ACC112 (cell line): Measurements from ENCODE around the gene HOXA9.

Source experiments
- H2AFZ ChIP-seq: fragments of 200-600 bp; sonication (generic); one replicate; pipeline ENCODE4 v1.6.0; 2017; ENCODE audit warnings: antibody characterized with exemption, low read length; ENCODE audit not compliant: unreplicated experiment
- H3K27ac ChIP-seq: fragments of 200-600 bp; sonication (generic); 2 replicates; pipeline ENCODE4 v1.5.1; 2014; ENCODE audit warnings: low read depth, mild to moderate bottlenecking, antibody characterized with exemption, low read length, moderate library complexity
- H3K27me3 ChIP-seq: fragments of 200-600 bp; sonication (generic); 2 replicates; pipeline ENCODE4 v1.6.1; 2014; ENCODE audit warnings: mild to moderate bottlenecking, antibody characterized with exemption, low read length, moderate library complexity, mixed read lengths; ENCODE audit not compliant: insufficient read depth
- H3K36me3 ChIP-seq: fragments of 200-600 bp; sonication (generic); 2 replicates; pipeline ENCODE4 v1.6.1; 2016; ENCODE audit warnings: mild to moderate bottlenecking, antibody characterized with exemption, low read length, moderate library complexity, mixed read lengths; ENCODE audit not compliant: insufficient read depth
- H3K4me1 ChIP-seq: fragments of 200-600 bp; sonication (generic); one replicate; pipeline ENCODE4 v1.6.1; 2016; ENCODE audit warnings: low read length, mixed read lengths; ENCODE audit not compliant: insufficient read depth, unreplicated experiment, control insufficient read depth
- H3K4me3 ChIP-seq: fragments of 200-600 bp; sonication (generic); 2 replicates; pipeline ENCODE4 v1.5.1; 2014; ENCODE audit warnings: mild to moderate bottlenecking, low read depth, low read length
- H3K79me2 ChIP-seq: fragments of 200-600 bp; sonication (generic); one replicate; pipeline ENCODE4 v1.6.0; 2016; ENCODE audit warnings: low read length; ENCODE audit not compliant: control insufficient read depth, unreplicated experiment, insufficient read depth

Gene HOXA9

DNA sequence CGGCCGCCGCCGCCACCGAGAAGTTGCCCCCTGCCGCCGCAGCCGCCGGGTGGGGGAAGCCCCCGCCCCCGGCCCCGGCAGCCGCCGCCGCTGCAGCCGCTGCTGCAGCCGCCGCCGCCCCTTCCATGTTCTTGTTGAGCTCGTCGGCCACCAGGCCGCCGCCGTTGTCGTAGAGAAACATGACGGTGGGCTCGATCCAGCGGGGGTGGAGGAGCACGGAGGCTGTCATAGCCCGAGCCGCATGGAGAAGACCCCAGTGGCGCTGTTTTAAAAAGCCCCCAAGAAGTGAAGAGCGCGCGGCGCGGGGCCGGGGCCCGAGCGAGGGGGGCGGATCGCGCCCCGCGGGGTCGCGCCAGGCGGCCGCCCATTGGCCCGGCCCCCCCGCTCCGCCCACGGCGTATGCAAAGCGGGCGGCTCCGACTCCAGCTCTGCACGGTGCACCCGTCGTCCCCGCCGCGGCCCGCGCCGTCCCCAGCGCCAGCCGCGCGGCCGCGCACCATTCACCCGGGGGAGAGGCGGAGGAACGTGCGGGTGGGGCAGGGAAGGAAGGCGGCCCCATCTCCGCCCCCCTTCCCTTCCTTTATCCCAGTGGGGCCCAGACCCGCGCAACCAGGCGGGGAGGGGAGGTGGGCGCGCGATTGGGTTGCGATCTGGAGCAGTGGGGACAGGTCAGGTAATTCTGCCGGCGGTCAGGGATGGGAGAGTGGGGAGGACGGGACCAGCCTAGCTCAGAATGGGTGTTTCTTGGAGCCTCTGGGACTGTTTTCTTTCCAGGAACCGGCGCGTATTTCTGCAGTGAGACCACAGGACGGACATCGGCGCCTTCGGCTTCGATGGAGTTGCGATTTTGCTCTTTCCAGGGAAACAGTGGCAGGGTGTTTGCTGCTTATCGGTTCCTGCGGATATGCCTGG is 34.8 kb upstream of the HOXA9 start, which contains the start of gene HOXA13:
HOXA13 (minus strand) TSS at position 243 of the 912 bp plus-strand sequence; CDS start at position 229, 14 bp downstream.
- Histone ChIP-seq H2AFZ (peak within 1 kb of the TSS; percentile 39), H3K27ac (no peak within 1 kb of the TSS), H3K4me1 (peaks cover 5% of the 10 kb centered on the region), H3K36me3 (no peaks in the 10 kb centered on the region), H3K79me2 (no peaks in the 10 kb centered on the region), H3K4me3 (peak within 1 kb of the TSS; percentile 75), H3K27me3 (peaks cover 93% of the 10 kb centered on the region)

DNA sequence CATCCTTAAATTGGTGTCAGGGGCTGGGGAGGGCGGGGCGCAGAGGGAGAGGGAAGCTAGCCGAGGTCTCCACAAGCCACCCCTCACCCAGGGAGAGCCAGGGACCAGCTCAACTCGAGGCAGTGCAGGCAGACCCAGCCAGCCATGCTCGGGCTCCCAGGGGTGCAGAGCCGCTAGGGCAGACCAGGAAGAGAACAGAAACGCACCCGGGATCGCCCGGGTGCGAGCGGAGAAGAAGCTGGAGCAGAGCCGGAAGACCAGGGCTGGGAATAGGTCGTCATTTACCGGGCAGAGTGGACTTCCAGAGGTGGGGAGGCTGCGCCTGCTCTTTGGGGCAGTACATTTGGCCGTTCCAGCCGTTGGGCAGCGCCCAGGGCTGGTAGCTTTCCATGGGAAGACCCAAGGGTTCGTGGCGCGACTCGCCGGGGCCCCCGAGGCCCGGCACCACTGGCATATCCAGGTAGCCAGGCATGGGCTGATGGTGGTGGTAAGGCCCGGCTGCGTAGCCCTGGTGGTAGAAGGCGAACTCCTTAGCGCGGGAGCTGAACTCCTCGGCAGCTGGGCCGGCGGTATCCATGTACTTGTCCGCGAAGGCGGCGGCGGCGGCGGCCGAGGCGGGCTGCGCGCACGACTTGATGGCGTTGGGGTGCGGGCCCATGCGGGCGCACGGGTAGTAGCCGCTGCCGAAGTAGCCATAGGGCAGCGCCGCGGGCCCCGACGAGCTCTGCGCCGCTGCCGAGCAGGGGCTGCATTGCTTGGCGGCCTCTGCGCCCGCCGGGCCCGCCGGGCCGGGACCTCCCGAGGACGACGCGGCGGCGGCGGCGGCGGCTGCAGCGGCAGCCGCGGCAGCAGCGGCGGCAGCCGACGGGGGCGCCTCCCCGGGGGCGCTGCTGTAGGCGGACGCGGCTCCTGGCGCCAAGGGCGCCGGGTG is 33.8 kb upstream of the HOXA9 start:
- H3K27ac ChIP-seq, result no peak overlapping the region
- H2AFZ ChIP-seq, result no peak overlapping the region
- H3K4me1 ChIP-seq, result no peaks in the 10 kb centered on the region
- H3K27me3 ChIP-seq, result peaks cover 93% of the 10 kb centered on the region
- H3K79me2 ChIP-seq, result no peaks in the 10 kb centered on the region
- no peaks in the 10 kb centered on the region for H3K36me3 ChIP-seq
- H3K4me3 ChIP-seq, result peak overlapping the region; percentile 25; the same call in 1 of the 2 replicates

GRCh38 chr7:27198138-27198841 is 33.0 kb upstream of the HOXA9 start:
- no peaks in the 10 kb centered on the region for H3K79me2 ChIP-seq

DNA sequence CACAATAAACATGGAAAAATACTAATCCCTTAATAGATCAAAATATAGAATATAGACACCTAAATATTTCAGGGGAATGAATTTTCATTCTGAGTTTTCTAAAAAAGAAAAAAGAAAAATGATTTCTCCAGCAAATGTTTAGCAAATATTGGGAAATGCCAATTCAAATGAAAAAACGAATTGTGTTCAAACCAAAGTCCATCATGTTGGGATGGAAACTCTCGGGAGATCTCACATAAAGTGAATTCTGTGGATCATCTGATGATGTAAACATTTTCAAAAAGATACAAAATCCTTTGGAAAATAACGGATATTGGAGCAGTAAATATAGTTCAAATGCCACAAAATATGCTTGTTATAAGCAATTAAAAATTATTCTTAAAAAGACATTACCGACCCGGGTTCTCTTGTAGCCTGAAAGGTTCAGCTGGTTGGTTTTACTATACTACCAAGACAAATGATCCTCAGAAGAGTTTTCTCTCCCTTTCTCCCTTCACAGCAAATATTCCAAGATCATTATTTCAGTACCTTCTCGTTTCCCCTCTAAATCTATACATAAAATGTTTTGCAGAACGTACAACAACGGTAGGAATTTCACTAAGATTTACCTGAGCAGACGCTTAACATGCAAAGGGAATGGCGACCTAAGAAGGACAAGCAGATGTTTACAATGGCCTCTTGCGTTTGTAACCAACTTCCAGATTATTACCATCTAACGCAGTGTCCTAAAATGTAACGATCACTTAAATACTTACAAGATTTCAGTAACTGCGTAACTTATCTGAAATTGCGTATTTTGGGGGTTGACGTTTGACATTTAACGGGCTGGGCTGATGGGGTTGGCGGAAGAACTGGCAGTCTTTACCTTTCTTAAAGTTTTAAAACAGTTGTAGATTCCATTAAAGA is 32.1 kb upstream of the HOXA9 start:
- no peak overlapping the region for H2AFZ ChIP-seq
- no peak overlapping the region for H3K4me3 ChIP-seq
- H3K27ac ChIP-seq, result no peak overlapping the region
- H3K4me1 ChIP-seq, result no peaks in the 10 kb centered on the region
- H3K36me3 ChIP-seq, result no peaks in the 10 kb centered on the region
- no peaks in the 10 kb centered on the region for H3K79me2 ChIP-seq
- peaks cover 94% of the 10 kb centered on the region for H3K27me3 ChIP-seq

More at GRCh38 chr7:27198138-27198841, 33.0 kb upstream of the HOXA9 start:
- no peaks in the 10 kb centered on the region for H3K36me3 ChIP-seq
- H3K27me3 ChIP-seq, result peaks cover 93% of the 10 kb centered on the region
- no peak overlapping the region for H2AFZ ChIP-seq
- no peaks in the 10 kb centered on the region for H3K4me1 ChIP-seq
- no peak overlapping the region for H3K27ac ChIP-seq
- peak overlapping the region; percentile 25; the same call in 1 of the 2 replicates for H3K4me3 ChIP-seq

DNA sequence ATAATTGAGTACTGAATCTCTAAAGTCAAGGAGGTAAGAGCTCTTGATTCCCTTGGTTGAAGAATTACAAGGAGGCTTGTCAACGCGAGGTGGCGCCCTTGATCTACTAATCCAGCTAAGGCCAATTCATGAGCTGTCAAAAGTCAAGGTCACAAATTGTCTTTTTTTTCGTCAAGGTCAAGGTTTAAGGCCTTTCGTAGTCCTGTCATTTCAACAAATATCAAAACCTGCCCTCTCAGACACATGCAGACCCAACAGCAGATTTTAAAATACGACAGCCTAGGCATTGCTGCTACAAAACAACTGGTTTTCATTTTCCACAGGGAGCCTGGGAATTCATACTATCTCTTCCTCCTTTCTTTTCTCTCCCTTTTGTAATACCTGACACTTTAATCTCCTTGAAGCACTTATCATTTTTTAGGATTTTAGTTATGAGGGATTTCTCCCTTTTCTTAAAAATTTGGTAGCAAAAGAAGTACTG is 31.0 kb upstream of the HOXA9 start:
- H2AFZ ChIP-seq, result no peak overlapping the region
- H3K4me1 ChIP-seq, result no peaks in the 10 kb centered on the region
- H3K36me3 ChIP-seq, result no peaks in the 10 kb centered on the region
- no peak overlapping the region for H3K27ac ChIP-seq
- no peak overlapping the region for H3K4me3 ChIP-seq
- H3K27me3 ChIP-seq, result peaks cover 94% of the 10 kb centered on the region
- H3K79me2 ChIP-seq, result no peaks in the 10 kb centered on the region

DNA sequence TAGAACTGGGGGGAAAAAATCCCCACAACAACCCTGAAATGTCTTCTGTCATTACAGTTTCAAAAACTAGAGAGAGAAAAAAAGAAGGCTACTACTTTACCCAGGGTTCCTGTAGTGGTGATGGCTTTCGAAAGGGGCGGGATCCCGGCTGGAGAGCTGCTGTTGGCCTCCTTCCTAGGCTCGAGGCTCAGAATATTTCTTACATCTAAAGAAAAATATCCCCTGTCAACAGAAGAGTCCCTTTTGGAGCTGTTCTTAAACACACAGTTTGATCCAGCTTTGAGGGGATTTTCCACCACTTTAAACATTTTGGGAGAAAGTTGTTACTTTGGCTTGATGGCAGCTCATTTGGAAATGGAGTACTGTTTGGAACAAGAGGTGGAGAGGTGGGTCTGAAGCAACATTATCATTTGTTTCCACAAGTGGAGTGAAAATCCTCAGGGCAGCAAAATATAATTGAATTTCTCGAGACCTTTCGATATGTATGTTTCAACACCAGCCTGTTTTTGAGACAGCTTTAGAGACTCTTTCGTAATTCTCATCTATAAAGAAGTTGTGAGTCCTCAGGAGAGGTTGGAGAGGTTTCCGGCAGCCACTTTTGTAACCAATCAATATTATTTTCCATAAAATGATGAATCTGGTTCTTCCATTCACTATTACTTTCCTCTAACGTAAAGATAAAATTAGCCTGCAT is 29.5 kb upstream of the HOXA9 start:
- Histone ChIP-seq H3K36me3 (no peaks in the 10 kb centered on the region), H2AFZ (no peak overlapping the region), H3K27me3 (peaks cover 95% of the 10 kb centered on the region), H3K4me3 (no peak overlapping the region), H3K79me2 (no peaks in the 10 kb centered on the region), H3K4me1 (no peaks in the 10 kb centered on the region), H3K27ac (no peak overlapping the region)

GRCh38 chr7:27194002-27194352 is 28.6 kb upstream of the HOXA9 start:
- Histone ChIP-seq H3K4me1 (no peaks in the 10 kb centered on the region), H3K36me3 (no peaks in the 10 kb centered on the region), H2AFZ (no peak overlapping the region), H3K27ac (no peak overlapping the region), H3K4me3 (no peak overlapping the region), H3K79me2 (no peaks in the 10 kb centered on the region), H3K27me3 (peaks cover 98% of the 10 kb centered on the region)

DNA sequence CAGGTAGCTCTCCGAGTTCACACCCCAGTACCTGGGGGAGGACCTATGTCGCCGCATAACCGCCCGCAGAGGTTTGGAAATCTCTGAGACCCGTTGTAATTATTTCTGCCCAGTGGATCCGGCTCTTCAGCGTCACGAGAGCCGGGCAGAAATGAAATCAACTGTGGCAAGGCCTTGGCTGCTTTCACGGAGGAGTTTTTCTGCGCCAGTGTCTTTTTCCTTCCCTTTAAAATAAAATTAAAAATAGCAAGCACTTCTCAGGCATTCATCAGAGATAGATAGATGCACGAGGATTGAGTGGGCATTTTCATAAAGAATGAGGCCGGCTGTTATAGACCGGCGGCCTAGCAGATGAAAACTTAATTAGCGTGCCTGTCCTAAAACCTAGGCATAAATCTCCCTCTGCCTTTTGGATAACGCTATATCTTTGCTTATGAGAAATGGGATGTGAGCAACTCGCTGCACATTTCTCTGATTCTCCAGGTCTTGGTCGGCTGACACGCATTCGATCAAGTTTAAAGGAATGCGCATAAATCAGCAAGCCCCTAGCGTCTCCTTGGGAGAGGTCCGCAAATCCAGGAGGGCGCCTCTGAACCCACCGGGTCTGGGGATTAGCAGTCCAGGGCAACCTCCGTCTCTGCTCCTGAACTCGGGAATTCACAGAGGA is 28.1 kb upstream of the HOXA9 start:
- H3K4me1 ChIP-seq, result no peaks in the 10 kb centered on the region
- H2AFZ ChIP-seq, result peak overlapping the region; percentile 32
- peaks cover 98% of the 10 kb centered on the region for H3K27me3 ChIP-seq
- no peaks in the 10 kb centered on the region for H3K36me3 ChIP-seq
- H3K4me3 ChIP-seq, result peak overlapping the region; percentile 69
- H3K27ac ChIP-seq, result no peak overlapping the region
- no peaks in the 10 kb centered on the region for H3K79me2 ChIP-seq
